Ovary (tissue), 10 donors: Measurements from ENCODE around the gene GLI1. TPM values are rescaled to one million over a fixed set of nuclear protein-coding genes. Genes with fewer than 3 reads are reported as not detected.
"Not testable (repeated sequence)": the region's sequence is repeated elsewhere in the genome, so short reads cannot be mapped to it uniquely, and the experiment has no call there.

Experiments
- DNase-seq, 5 donors: peaks; one replicate each; pipeline ENCODE4 v3.0.0-alpha.2; 2019 to 2020
- H3K27ac ChIP-seq, 2 donors: fragments of 200-600 bp; one replicate each; pipeline versions ENCODE4 v1.5.1 to v1.8.0; 2019 to 2022
- H3K27me3 ChIP-seq: fragments of 200-600 bp; one replicate; pipeline ENCODE4 v1.8.0; 2022
- H3K36me3 ChIP-seq: fragments of 200-600 bp; sonication (generic); one replicate; pipeline ENCODE4 v1.5.1; 2019
- H3K4me1 ChIP-seq: one replicate; pipeline ENCODE4 v1.8.1; 2013; ENCODE audit warnings: mild to moderate bottlenecking, moderate library complexity; ENCODE audit not compliant: insufficient read depth
- H3K4me3 ChIP-seq: fragments of 200-600 bp; sonication (generic); one replicate; pipeline ENCODE4 v1.5.1; 2017
- H3K9me3 ChIP-seq, 2 donors: fragments of 200-600 bp in 1 of 2; sonication (generic) in 1 of 2; one replicate each; pipeline versions ENCODE4 v1.5.1 to v1.8.1; 2013 to 2019; ENCODE audit warnings: mild to moderate bottlenecking in 1 of 2, moderate library complexity in 1 of 2
- EP300 ChIP-seq: sonication (generic); formaldehyde crosslinking; IDR thresholded peaks from one replicate; pipeline ENCODE4 v1.6.1; 2017; ENCODE audit warnings: antibody characterized with exemption
- POLR2A ChIP-seq: fragments of 450-650 bp; IDR thresholded peaks from one replicate; pipeline ENCODE4 v1.6.1; 2017; ENCODE audit warnings: antibody characterized with exemption, mild to moderate bottlenecking, moderate library complexity
- WGBS, 3 donors: extraction: QIAGEN DNeasy Blood & Tissue Kit in 1 of 3; methylation state at CpG; one replicate each; pipeline versions ENCODE4 v1.1.5 to v1.1.7; 2013 to 2017; 5-methylcytosine and 5-hydroxymethylcytosine counted together
- intact Hi-C, 4 donors: fragments of 100-400 bp; cut with DNase I; formaldehyde crosslinking; loops; one replicate each; pipeline versions ENCODE4 v1.11.0 to v1.15.1; 2022 to 2023
- long read RNA-seq, 3 donors: library from polyadenylated mRNA in 2 of 3; unstranded in 2 of 3; transcript quantifications; one replicate each; pipeline ENCODE4 v2.0.0 and lab custom pipeline, GENCODE V29; 2021 to 2026
- polyA plus RNA-seq, 2 donors: library from polyadenylated mRNA; stranded (reverse); fragments of 200-250 nt in 1 of 2; fragments of 350-450 nt in 1 of 2; fragmentation: Illumina TruSeq in 1 of 2; extraction: RNeasy Lipid Tissue Mini Kit (QIAGEN cat#74804) in 1 of 2; gene quantifications; one replicate each; pipeline ENCODE4 v1.2.3, GENCODE V29; 2013 to 2014
- total RNA-seq, 7 donors: library from RNA; depleted of rRNA in 2 of 7; stranded (reverse); fragments of >200 nt in 2 of 7; fragmentation: NEBNext Ultra II Directional in 3 of 7; extraction: Animal tissue kit (Norgen Biotek cat#: 25700) in 3 of 7; gene quantifications; one replicate each; pipeline versions ENCODE4 v1.1.0 to v1.2.4, GENCODE V29; 2016 to 2023
- TF ChIP-seq, protein P1 (sequence below), 3 donors: fragments of 450-650 bp in 2 of 3; fragments of 200-600 bp in 1 of 3; IDR thresholded peaks; one replicate each; pipeline versions ENCODE4 v1.5.1 to v1.8.0; 2016 to 2022; ENCODE audit warnings: antibody characterized with exemption in 3 of 3, mild to moderate bottlenecking in 1 of 3
- donor health status: DM: no; HTN: no; CAD: no; lungs with moderate emphysema.
- donor health status: DM: no; HTN: no; CAD: no.
- donor health status: Bipolar disorder and iron deficiency.
- donor health status: DM: yes; HTN: yes; CAD: no.
- donor health status: DM: no; HTN: no; CAD: no.
- donor health status: DM: yes; HTN: yes; CAD: no.

GLI1 gene
- total RNA-seq (1 to 10 TPM in 2 of 7 donors, under 1 TPM in 4, not detected in 1; 0.48 to 4.1 (median 0.74) TPM), polyA plus RNA-seq (1 to 10 TPM; 2.2 to 4.1 TPM)
- long read RNA-seq, donor 1, result 0 reads
- long read RNA-seq, donor 2, partial matches to known transcripts, result 0 of 1 reads
- long read RNA-seq, donor 2, other reads (novel, unspliced or antisense), result 0 of 1 reads
- long read RNA-seq, donor 3, result 0 reads

DNA sequence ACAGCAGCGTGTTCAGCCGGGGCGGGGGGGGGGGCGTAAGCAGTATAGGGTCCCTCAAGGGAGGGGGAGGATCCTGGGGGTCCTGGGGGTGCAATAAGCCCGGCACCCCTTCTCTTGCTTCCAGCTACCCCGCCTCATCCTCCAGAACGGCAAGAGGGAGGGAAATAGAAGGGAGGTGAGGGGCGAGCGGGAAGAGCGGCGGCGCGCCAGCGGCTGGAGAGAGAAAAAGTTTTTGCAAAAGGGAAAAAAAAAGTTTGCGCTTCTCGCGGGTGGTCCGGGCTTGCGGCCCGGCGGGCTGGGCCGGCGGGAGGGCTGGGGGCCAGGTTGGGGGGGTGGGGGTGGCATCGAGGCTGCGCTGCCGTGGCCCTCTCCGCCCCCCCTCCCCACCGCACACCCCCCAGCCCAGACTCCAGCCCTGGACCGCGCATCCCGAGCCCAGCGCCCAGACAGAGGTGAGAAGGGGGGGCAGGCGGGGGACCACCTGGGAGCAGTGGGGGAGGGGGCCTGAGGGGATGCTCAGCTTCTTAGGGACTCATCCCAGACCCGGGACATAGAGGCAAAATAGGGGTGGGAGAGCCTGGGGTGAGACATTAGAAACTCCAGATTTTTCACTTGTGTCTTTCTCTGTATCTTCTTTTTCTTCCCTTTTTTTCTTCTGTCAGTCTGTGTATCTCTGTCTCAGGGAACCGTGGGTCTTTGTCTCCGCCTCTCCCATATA is at the start of gene GLI1:
TSS of gene GLI1 (plus strand) at position 36 of the 718 bp plus-strand sequence. CDS start 3,907 bp downstream, outside the sequence.
- Histone ChIP-seq H3K27ac (peak within 1 kb of the TSS; percentile 23 to 47), H3K4me1 (peaks cover 7% of the 10 kb centered on the region), H3K4me3 (peak within 1 kb of the TSS; percentile 64), H3K27me3 (no peaks in the 10 kb centered on the region), H3K9me3 (no peaks in the 10 kb centered on the region), H3K36me3 (no peaks in the 10 kb centered on the region)
- 1% methylated on average over 27 to 36 of the region's 36 CpGs for WGBS, 3 donors
- intact Hi-C loops, result loop anchor here in 3 of 4 donors (5.0 to 10.0 kb wide), 4 partner anchors 148 to 167 kb away; no protein-coding TSS in a partner anchor
- TF ChIP-seq, protein P1, sequence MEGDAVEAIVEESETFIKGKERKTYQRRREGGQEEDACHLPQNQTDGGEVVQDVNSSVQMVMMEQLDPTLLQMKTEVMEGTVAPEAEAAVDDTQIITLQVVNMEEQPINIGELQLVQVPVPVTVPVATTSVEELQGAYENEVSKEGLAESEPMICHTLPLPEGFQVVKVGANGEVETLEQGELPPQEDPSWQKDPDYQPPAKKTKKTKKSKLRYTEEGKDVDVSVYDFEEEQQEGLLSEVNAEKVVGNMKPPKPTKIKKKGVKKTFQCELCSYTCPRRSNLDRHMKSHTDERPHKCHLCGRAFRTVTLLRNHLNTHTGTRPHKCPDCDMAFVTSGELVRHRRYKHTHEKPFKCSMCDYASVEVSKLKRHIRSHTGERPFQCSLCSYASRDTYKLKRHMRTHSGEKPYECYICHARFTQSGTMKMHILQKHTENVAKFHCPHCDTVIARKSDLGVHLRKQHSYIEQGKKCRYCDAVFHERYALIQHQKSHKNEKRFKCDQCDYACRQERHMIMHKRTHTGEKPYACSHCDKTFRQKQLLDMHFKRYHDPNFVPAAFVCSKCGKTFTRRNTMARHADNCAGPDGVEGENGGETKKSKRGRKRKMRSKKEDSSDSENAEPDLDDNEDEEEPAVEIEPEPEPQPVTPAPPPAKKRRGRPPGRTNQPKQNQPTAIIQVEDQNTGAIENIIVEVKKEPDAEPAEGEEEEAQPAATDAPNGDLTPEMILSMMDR (IDR thresholded peaks at IDR 0.05), result no peak
- TF ChIP-seq EP300, result no peak
- no peak for TF ChIP-seq POLR2A
- peak in 1 of 5 donors; percentile 65 for DNase-seq

DNA sequence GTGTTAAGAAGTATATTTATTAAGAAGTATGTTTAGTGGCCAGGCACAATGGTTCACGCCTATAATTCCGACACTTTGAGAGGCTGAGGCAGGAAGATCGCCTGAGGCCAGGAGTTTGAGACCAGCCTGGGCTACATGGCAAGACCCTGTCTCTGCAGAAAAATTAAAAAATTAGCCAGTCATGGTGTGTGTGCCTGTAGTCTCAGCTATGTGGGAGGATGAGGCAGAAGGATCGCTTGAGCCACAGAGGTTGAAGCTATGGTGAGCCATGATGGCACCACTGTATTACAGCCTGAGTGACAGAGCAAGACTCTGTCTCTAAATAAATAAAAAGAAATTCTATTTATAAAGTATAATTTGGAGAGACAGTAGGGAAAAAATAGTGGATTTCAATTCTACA is 49.1 kb upstream of the GLI1 start:
- H3K27ac ChIP-seq, result no peak overlapping the region
- no peaks in the 10 kb centered on the region for H3K36me3 ChIP-seq
- WGBS, 3 donors, result 96 to 99% (median 96%) methylated on average over 4 of the region's 4 CpGs
- H3K4me3 ChIP-seq, result no peak overlapping the region
- H3K4me1 ChIP-seq, result no peaks in the 10 kb centered on the region
- no peak for DNase-seq
- TF ChIP-seq EP300 (no peak), POLR2A (no peak)
- TF ChIP-seq, protein P1 (IDR thresholded peaks at IDR 0.05), result no peak
- H3K9me3 ChIP-seq, result no peaks in the 10 kb centered on the region
- intact Hi-C loops, result no loop called here
- no peaks in the 10 kb centered on the region for H3K27me3 ChIP-seq

DNA sequence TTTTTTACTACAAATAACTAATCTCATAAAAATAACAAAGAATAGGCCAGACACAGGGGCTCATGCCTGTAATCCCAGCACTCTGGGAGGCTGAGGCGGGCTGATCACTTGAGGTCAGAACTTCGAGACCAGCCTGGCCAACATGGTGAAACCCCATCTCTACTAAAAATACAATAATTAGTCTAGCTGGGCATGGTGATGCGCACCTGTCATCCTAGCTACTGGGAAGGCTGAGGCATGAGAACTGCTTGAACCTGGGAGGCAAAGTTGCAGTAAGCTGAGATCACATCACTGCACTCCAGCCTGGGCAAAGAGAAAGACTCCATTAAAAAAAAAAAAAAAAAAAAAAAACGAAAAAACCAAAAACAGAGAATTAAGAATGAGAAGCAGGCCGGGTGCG is 45.4 kb upstream of the GLI1 start:
- intact Hi-C loops, H3K36me3 ChIP-seq, H3K27ac ChIP-seq, H3K4me1 ChIP-seq, H3K4me3 ChIP-seq, H3K27me3 ChIP-seq, H3K9me3 ChIP-seq: not testable (repeated sequence)
- peak in 1 of 5 donors; percentile 6 for DNase-seq
- 90 to 93% (median 92%) methylated on average over 6 of the region's 6 CpGs for WGBS, 3 donors

DNA sequence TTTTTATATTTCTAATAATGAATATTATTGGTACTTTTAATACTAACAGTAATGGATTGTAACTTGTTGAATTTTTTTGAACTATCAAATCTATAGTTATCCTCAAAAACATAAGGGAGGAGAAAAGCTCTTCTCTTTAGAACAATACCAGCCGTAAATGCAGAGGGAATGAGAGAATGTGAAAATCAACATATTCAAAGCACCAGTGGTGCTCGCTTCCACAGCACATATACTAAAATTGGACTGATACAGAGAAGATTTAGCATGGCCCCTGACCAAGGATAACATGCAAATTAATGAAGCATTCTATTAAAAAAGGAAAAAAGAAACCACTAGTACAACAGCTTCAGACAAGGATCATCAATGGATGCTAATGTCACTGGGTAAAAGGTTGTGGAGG is 44.5 kb upstream of the GLI1 start:
- 60 to 70% (median 63%) methylated on average over 2 of the region's 2 CpGs for WGBS, 3 donors
- TF ChIP-seq, protein P1 (IDR thresholded peaks at IDR 0.05), result no peak
- TF ChIP-seq EP300 (no peak), POLR2A (no peak)

More for the DNA sequence above, 44.5 kb upstream of the GLI1 start:
- no peaks in the 10 kb centered on the region for H3K27me3 ChIP-seq
- no peaks in the 10 kb centered on the region for H3K36me3 ChIP-seq
- H3K4me1 ChIP-seq, result no peaks in the 10 kb centered on the region
- no peak overlapping the region for H3K27ac ChIP-seq
- H3K9me3 ChIP-seq, result no peaks in the 10 kb centered on the region
- DNase-seq, result no peak
- intact Hi-C loops, result no loop called here
- no peak overlapping the region for H3K4me3 ChIP-seq
